BLaER1 (cell line): ENCODE data around the gene FAM89B.

Experiments used
- H3K27ac ChIP-seq: shearing (Covaris generic); formaldehyde crosslinking; 2 replicates; pipeline ENCODE4 v1.8.1; 2022
- H3K27me3 ChIP-seq: shearing (Covaris generic); formaldehyde crosslinking; 2 replicates; pipeline ENCODE4 v1.8.1; 2022
- H3K36me3 ChIP-seq: shearing (Covaris generic); formaldehyde crosslinking; 2 replicates; pipeline ENCODE4 v1.8.1; 2022
- H3K4me1 ChIP-seq: shearing (Covaris generic); formaldehyde crosslinking; 2 replicates; pipeline ENCODE4 v1.8.1; 2022
- H3K4me2 ChIP-seq: shearing (Covaris generic); formaldehyde crosslinking; 2 replicates; pipeline ENCODE4 v1.8.1; 2022
- H3K4me3 ChIP-seq: shearing (Covaris generic); formaldehyde crosslinking; 2 replicates; pipeline ENCODE4 v1.8.1; 2022
- H3K9ac ChIP-seq: shearing (Covaris generic); formaldehyde crosslinking; 2 replicates; pipeline ENCODE4 v1.8.1; 2022
- H3K9me3 ChIP-seq: shearing (Covaris generic); formaldehyde crosslinking; 2 replicates; pipeline ENCODE4 v1.8.1; 2022
- H4K20me1 ChIP-seq: shearing (Covaris generic); formaldehyde crosslinking; 2 replicates; pipeline ENCODE4 v1.8.1; 2022
- Cebpa-rat ChIP-seq: shearing (Covaris generic); IDR thresholded peaks from 2 replicates; pipeline ENCODE4 v1.8.1; 2022

Gene FAM89B

DNA sequence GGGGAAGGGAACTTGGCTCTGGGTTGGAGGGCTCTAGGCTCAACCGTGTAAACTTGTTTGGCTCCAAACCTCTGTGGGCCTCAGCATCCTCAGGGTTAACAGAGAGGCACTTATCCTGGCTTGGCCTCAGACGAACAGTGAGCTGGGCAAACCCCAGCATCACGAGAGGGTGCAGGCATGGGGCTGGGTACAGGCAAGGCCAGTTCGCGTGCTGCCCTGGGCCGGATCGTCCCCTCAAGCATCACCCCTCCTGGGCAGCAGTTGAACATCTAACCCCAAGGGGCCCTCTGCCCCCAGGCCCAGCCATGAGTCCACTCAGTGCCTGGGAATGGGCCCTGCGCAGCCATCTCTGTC, 5.4 kb downstream of the FAM89B start:
- Histone ChIP-seq H3K4me1 (peaks cover 46% of the 10 kb centered on the region), H3K9me3 (no peaks in the 10 kb centered on the region), H3K9ac (peak overlapping the region; percentile 96), H3K36me3 (peaks cover 51% of the 10 kb centered on the region), H4K20me1 (peaks cover 67% of the 10 kb centered on the region), H3K27me3 (no peaks in the 10 kb centered on the region), H3K27ac (peak overlapping the region; percentile 97), H3K4me3 (peak overlapping the region; percentile 90), H3K4me2 (peak overlapping the region; percentile 100)
- TF ChIP-seq Cebpa-rat, result no peak

DNA sequence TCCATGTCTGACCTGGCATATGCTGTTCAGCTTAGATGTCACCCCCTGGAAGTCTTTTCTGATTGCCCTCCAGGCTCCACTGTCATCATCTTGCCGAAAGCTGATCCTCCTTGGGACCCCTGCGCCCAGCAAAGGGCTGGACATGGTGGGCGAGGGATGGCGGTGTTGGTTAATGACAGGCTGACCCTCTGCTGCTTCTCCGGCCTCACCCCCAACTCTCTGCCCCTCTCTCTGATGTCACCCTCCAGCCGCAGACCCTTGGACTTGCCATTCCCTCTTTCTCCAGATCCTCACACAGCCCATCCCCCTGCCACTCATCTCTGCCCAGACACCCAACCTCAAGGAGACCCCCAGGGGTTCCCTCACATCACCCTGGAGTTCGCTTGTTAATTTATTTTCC, 5.8 kb downstream of the FAM89B start:
- no peaks in the 10 kb centered on the region for H3K27me3 ChIP-seq
- TF ChIP-seq Cebpa-rat, result no peak
- peak overlapping the region; percentile 100 for H3K4me2 ChIP-seq
- H3K9me3 ChIP-seq, result no peaks in the 10 kb centered on the region
- H3K27ac ChIP-seq, result peak overlapping the region; percentile 97
- H3K36me3 ChIP-seq, result peaks cover 55% of the 10 kb centered on the region
- peaks cover 63% of the 10 kb centered on the region for H4K20me1 ChIP-seq
- peaks cover 46% of the 10 kb centered on the region for H3K4me1 ChIP-seq
- peak overlapping the region; percentile 96 for H3K9ac ChIP-seq
- peak overlapping the region; percentile 90 for H3K4me3 ChIP-seq

DNA sequence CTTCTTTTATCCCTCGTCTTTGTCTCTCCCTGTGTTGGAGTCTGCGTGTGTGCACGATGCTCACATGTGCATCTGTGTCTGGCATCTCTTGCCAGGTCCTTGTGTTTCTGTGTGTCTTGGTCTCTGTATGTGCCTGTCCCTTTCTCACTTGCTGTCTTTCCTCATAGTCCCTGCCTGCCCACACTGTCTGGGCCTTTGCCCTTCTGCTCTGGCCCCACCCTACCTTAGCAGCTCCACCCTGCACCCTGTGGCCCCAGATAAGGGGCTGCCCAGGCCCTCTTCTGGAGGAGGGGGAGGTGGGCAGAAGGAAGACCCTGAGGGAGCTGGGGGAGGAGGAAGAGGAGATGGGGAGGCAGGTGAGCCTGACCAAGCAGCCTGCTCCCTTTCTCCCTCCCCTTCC, 6.3 kb downstream of the FAM89B start:
- H3K4me3 ChIP-seq, result no peak overlapping the region

DNA sequence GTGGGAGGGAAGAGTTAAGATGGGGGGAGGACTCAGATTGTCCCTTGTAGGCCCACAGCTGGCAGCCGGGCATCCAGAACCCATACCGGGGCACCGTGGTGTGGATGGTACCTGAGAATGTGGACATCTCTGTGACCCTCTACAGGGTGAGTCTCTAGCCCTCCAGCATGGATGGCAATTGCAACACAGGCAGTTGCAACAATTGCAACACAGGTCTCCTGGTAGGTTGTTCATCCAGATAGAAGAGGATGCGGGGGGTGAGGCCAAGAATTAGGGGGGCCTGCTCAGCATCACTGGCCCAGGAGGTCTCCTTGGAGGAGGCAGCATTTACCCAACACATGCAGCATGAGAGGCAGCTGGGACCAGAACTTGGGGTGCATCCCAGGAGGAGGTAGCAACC, 7.0 kb downstream of the FAM89B start:
- peak overlapping the region; percentile 96; the same call in 1 of the 2 replicates for H3K9ac ChIP-seq
- peaks cover 37% of the 10 kb centered on the region for H3K4me1 ChIP-seq
- H3K27me3 ChIP-seq, result no peaks in the 10 kb centered on the region
- H3K9me3 ChIP-seq, result no peaks in the 10 kb centered on the region
- H3K36me3 ChIP-seq, result peaks cover 66% of the 10 kb centered on the region
- H3K27ac ChIP-seq, result no peak overlapping the region
- H3K4me3 ChIP-seq, result no peak overlapping the region
- no peak overlapping the region for H3K4me2 ChIP-seq
- H4K20me1 ChIP-seq, result peaks cover 55% of the 10 kb centered on the region
- no peak for TF ChIP-seq Cebpa-rat

More for the DNA sequence above, 6.3 kb downstream of the FAM89B start:
- H3K36me3 ChIP-seq, result peaks cover 60% of the 10 kb centered on the region
- no peaks in the 10 kb centered on the region for H3K27me3 ChIP-seq
- peak overlapping the region; percentile 100 for H3K4me2 ChIP-seq
- H3K9me3 ChIP-seq, result no peaks in the 10 kb centered on the region
- H3K4me1 ChIP-seq, result peaks cover 41% of the 10 kb centered on the region
- peak overlapping the region; percentile 97 for H3K27ac ChIP-seq
- no peak for TF ChIP-seq Cebpa-rat
- peak overlapping the region; percentile 96 for H3K9ac ChIP-seq
- H4K20me1 ChIP-seq, result peaks cover 58% of the 10 kb centered on the region

DNA sequence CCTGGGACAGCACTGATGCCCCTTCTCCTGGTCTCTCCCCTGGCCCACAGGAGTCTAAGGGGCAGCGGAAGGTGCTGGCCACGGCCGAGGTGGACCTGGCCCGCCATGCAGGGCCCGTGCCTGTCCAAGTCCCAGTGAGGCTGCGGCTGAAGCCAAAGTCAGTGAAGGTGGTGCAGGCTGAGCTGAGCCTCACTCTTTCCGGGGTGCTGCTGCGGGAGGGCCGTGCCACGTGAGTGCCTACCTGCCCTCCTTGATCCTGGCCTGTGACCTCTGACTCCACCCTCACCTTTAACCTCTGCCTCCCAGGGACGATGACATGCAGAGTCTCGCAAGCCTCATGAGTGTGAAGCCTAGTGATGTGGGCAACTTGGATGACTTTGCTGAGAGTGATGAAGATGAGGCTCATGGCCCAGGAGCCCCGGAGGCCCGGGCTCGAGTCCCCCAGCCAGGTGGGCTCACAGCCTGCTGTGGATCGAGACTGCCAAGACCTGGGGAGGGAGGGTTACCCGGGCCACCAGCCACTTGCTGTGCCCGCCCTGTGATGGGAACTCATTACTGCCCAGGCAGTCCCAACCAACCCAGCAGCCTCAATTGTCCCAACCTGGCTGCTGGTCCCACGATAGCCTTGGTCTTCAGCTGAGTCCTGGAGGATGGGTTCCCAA, 7.8 kb downstream of the FAM89B start:
- Histone ChIP-seq H3K9ac (no peak overlapping the region), H3K36me3 (peaks cover 75% of the 10 kb centered on the region), H3K4me2 (no peak overlapping the region), H3K9me3 (no peaks in the 10 kb centered on the region), H4K20me1 (peaks cover 51% of the 10 kb centered on the region), H3K27ac (no peak overlapping the region), H3K4me1 (peaks cover 31% of the 10 kb centered on the region), H3K4me3 (no peak overlapping the region), H3K27me3 (no peaks in the 10 kb centered on the region)
- no peak for TF ChIP-seq Cebpa-rat

DNA sequence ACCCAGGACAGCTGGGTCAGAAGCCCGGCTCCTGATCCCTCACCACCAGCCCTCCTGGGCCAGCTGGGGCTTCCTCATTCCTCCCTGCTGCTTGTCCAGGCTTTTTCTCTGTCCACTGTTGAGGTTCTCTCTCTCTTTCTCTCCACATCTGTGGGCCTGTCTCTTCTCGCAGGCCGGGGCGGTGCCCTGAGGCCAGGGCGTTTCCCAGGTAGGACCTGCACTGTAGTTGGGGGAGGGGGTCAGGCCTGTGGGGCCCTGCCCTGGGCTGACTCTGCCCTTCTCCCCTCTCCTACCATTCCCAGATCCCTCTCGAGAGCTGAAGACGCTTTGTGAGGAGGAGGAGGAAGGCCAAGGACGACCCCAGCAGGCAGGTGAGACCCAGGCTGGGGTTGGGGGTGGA, 8.4 kb downstream of the FAM89B start:
- TF ChIP-seq Cebpa-rat, result no peak
- Histone ChIP-seq H3K36me3 (peaks cover 81% of the 10 kb centered on the region), H4K20me1 (peaks cover 56% of the 10 kb centered on the region), H3K4me2 (no peak overlapping the region), H3K27ac (peak overlapping the region; percentile 44; the same call in 1 of the 2 replicates), H3K9ac (0 out of 2 replicates have a peak overlapping the region, but pooled peaks have one; percentile 29), H3K9me3 (no peaks in the 10 kb centered on the region), H3K4me1 (peaks cover 31% of the 10 kb centered on the region), H3K4me3 (no peak overlapping the region), H3K27me3 (no peaks in the 10 kb centered on the region)

DNA sequence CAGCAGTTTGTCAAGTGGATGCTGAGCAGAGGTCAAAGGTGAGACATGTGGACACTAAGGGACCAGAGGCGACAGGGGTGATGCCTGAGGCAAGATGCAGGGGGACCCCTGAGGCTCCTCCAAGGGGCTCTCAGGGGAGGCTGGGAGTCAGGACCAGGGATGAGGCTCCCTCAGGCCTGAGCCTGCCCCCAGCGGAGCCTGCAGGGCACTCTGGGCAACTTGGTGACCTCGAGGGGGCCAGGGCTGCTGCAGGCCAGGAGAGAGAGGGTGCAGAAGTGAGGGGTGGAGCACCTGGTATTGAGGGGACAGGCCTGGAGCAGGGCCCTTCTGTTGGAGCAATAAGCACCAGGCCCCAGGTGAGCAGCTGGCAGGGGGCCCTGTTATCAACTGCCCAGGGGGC, 9.6 kb downstream of the FAM89B start:
- Histone ChIP-seq H3K36me3 (peaks cover 93% of the 10 kb centered on the region), H3K4me3 (no peak overlapping the region), H4K20me1 (peaks cover 64% of the 10 kb centered on the region), H3K27ac (no peak overlapping the region), H3K4me2 (no peak overlapping the region), H3K4me1 (peaks cover 36% of the 10 kb centered on the region), H3K27me3 (no peaks in the 10 kb centered on the region), H3K9ac (0 out of 2 replicates have a peak overlapping the region, but pooled peaks have one; percentile 53), H3K9me3 (no peaks in the 10 kb centered on the region)
- TF ChIP-seq Cebpa-rat, result no peak

DNA sequence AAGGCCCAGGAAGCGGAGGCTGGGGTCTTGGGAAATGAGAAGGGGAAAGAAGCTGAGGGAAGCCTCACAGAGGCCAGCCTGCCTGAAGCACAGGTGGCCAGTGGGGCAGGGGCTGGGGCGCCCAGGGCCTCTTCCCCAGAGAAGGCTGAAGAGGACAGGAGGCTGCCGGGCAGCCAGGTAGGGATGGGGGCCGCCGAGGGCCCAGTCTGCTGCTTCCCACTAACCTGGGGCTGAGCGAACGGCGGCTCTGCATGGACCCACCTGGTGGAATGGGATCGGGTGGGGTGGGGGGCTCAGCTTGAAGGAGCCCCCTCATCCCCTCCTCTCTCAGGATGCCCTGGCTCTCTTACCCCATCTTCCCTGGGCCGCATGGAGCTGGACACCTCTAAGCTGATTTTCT, 11.3 kb downstream of the FAM89B start:
- Histone ChIP-seq H4K20me1 (peaks cover 53% of the 10 kb centered on the region), H3K4me3 (no peak overlapping the region)

DNA sequence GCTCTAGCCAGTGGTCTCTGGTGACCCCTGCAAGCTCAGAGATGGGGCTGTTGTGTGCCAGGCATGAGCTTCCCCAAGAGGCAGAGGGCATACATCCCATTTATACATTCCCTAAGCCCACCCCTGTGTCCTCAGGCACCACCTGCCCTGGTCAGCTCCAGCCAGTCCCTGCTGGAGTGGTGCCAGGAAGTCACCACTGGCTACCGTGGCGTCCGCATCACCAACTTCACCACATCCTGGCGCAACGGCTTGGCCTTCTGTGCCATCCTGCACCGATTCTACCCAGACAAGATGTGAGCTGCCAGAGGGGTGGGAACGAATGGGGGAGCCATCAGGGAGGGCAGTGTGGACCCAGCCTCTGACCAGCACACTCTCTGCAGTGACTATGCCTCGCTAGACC, 11.8 kb downstream of the FAM89B start:
- Histone ChIP-seq H3K9ac (no peak overlapping the region), H3K27ac (0 out of 2 replicates have a peak overlapping the region, but pooled peaks have one; percentile 38), H3K27me3 (no peaks in the 10 kb centered on the region), H4K20me1 (peaks cover 54% of the 10 kb centered on the region), H3K4me3 (no peak overlapping the region), H3K36me3 (peaks cover 85% of the 10 kb centered on the region), H3K4me1 (peaks cover 38% of the 10 kb centered on the region), H3K4me2 (no peak overlapping the region), H3K9me3 (no peaks in the 10 kb centered on the region)
- TF ChIP-seq Cebpa-rat, result no peak

More for the DNA sequence above, 11.3 kb downstream of the FAM89B start:
- H3K27me3 ChIP-seq, result no peaks in the 10 kb centered on the region
- H3K9ac ChIP-seq, result peak overlapping the region; percentile 53; the same call in 1 of the 2 replicates
- H3K4me1 ChIP-seq, result peaks cover 36% of the 10 kb centered on the region
- H3K36me3 ChIP-seq, result peaks cover 87% of the 10 kb centered on the region
- 0 out of 2 replicates have a peak overlapping the region, but pooled peaks have one; percentile 38 for H3K27ac ChIP-seq
- no peaks in the 10 kb centered on the region for H3K9me3 ChIP-seq
- H3K4me2 ChIP-seq, result no peak overlapping the region
- no peak for TF ChIP-seq Cebpa-rat

DNA sequence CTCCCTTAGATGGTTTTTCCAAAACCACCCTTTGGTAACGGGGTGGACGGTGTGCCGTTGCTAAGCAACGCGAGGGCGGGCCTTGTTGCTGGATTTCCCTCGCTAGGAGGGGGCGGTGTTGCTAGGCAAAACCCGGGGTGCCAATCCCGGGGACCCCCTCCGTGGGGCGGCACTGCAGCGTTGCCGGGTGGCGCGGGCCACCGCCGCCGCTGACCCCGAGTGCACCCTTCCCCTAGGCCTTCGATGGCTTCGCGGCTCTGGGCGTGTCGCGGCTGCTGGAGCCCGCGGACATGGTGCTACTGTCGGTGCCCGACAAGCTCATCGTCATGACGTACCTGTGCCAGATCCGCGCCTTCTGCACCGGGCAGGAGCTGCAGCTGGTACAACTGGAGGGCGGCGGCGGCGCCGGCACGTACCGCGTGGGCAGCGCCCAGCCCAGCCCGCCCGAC, 12.4 kb downstream of the FAM89B start:
- H3K27me3 ChIP-seq, result no peaks in the 10 kb centered on the region
- H3K4me3 ChIP-seq, result no peak overlapping the region
- no peak for TF ChIP-seq Cebpa-rat
- no peak overlapping the region for H3K27ac ChIP-seq
- no peak overlapping the region for H3K9ac ChIP-seq
- peaks cover 85% of the 10 kb centered on the region for H3K36me3 ChIP-seq
- H4K20me1 ChIP-seq, result peaks cover 54% of the 10 kb centered on the region
- peaks cover 45% of the 10 kb centered on the region for H3K4me1 ChIP-seq
- no peaks in the 10 kb centered on the region for H3K9me3 ChIP-seq
- H3K4me2 ChIP-seq, result no peak overlapping the region
